ENCODE measurements around the gene ALPK3. TPM values are rescaled to one million over a fixed set of nuclear protein-coding genes. Genes with fewer than 3 reads are reported as not detected.

Gene ALPK3
- total RNA-seq, 1 donor from 2014 or later = 54.5 TPM

DNA sequence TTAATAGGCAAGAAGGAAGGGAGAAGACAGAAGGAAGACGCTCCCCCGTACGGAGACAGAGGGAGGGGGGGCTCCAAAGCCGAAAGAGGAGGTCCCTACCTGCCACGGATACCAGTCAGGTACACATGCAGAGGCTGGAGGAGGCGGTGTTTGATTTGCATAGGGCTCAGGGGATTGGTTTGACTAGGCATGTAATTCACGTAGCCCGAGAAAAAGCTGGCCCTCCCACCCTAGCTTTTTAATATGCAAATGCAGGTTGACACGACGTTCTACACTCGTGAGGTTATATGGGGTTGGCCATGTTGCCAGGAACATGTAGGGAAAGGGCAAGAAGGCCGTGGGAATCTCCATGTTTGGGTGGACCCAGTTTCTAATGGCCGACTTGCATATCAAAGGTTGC lies 39.0 kb upstream of the ALPK3 start:
- Histone ChIP-seq H3K27me3 (ENCODE audit: control insufficient read depth, insufficient read depth, low read length) (no peaks in the 10 kb centered on the region), H3K36me3 (ENCODE audit: control insufficient read depth, insufficient read depth, low read length) (no peaks in the 10 kb centered on the region), H3K4me3 (ENCODE audit: low read depth, low read length) (no peak overlapping the region)
- DNase-seq (ENCODE audit: low read depth) = no peak
- TF ChIP-seq CTCF (IDR thresholded peaks at IDR 0.05; ENCODE audit: insufficient read depth, low read length, poor library complexity, severe bottlenecking) = no peak

- Histone ChIP-seq H3K27me3 (ENCODE audit: control insufficient read depth, insufficient read depth, low read length) (no peaks in the 10 kb centered on the region), H3K36me3 (ENCODE audit: control insufficient read depth, insufficient read depth, low read length) (no peaks in the 10 kb centered on the region), H3K4me3 (ENCODE audit: low read depth, low read length) (no peak overlapping the region)
- TF ChIP-seq CTCF (IDR thresholded peaks at IDR 0.05; ENCODE audit: insufficient read depth, low read length, poor library complexity, severe bottlenecking) = no peak
- DNase-seq (ENCODE audit: low read depth) = no peak
Measured at GRCh38 chr15:84780492-84780891, 36.7 kb upstream of the ALPK3 start.

DNA sequence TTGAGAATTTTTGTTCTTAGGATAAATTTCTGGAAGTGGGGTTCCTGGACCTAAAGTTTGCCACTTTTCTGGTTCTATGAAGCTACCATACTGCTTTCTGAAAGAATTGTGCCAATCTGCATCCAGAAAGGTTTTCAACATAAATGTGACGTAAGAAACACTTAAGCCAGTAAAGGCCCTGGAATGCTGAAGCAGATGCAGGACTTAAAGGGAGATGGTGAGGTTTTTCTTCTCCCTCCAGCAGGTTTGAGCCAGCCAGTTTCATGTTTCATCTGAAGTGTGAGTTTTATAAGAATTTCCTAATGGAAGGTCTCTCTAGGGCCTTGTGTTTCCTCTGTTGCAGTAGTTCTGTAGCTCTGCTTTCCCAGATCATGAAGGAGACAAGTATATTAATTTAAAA lies 35.7 kb upstream of the ALPK3 start:
- DNase-seq (ENCODE audit: low read depth) = no peak
- no peak overlapping the region for H3K4me3 ChIP-seq (ENCODE audit: low read depth, low read length)
- no peak for TF ChIP-seq CTCF (IDR thresholded peaks at IDR 0.05; ENCODE audit: insufficient read depth, low read length, poor library complexity, severe bottlenecking)
- H3K36me3 ChIP-seq (ENCODE audit: control insufficient read depth, insufficient read depth, low read length) = peaks cover 2% of the 10 kb centered on the region
- no peaks in the 10 kb centered on the region for H3K27me3 ChIP-seq (ENCODE audit: control insufficient read depth, insufficient read depth, low read length)

DNA sequence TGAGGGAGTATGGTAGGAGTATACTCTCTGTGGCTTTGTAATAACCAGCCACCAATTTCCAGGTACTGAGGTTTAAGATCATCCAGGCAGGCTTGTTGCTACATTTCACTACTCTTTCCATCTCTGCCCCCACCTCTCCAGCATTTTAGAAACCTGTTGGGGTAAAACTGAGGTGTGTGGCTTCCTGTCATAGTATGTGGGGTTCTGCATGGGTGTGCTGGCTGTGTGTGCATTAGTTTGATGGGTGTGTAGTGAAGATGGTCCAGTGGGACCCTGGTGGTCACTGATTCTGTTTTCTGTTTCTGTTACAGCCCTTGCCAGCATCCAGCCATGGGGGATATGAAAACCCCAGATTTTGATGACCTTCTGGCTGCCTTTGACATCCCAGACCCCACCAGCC lies 34.8 kb upstream of the ALPK3 start:
- no peak for DNase-seq (ENCODE audit: low read depth)
- no peak for TF ChIP-seq CTCF (IDR thresholded peaks at IDR 0.05; ENCODE audit: insufficient read depth, low read length, poor library complexity, severe bottlenecking)
- H3K27me3 ChIP-seq (ENCODE audit: control insufficient read depth, insufficient read depth, low read length) = no peaks in the 10 kb centered on the region

GRCh38 chr15:84783493-84784251 lies 33.5 kb upstream of the ALPK3 start:
- no peaks in the 10 kb centered on the region for H3K27me3 ChIP-seq (ENCODE audit: control insufficient read depth, insufficient read depth, low read length)
- H3K36me3 ChIP-seq (ENCODE audit: control insufficient read depth, insufficient read depth, low read length) = peaks cover 4% of the 10 kb centered on the region
- DNase-seq (ENCODE audit: low read depth) = no peak
- TF ChIP-seq CTCF (IDR thresholded peaks at IDR 0.05; ENCODE audit: insufficient read depth, low read length, poor library complexity, severe bottlenecking) = no peak
- H3K4me3 ChIP-seq (ENCODE audit: low read depth, low read length) = no peak overlapping the region

More for the DNA sequence above, 34.8 kb upstream of the ALPK3 start:
- Histone ChIP-seq H3K36me3 (ENCODE audit: control insufficient read depth, insufficient read depth, low read length) (peaks cover 3% of the 10 kb centered on the region), H3K4me3 (ENCODE audit: low read depth, low read length) (no peak overlapping the region)

DNA sequence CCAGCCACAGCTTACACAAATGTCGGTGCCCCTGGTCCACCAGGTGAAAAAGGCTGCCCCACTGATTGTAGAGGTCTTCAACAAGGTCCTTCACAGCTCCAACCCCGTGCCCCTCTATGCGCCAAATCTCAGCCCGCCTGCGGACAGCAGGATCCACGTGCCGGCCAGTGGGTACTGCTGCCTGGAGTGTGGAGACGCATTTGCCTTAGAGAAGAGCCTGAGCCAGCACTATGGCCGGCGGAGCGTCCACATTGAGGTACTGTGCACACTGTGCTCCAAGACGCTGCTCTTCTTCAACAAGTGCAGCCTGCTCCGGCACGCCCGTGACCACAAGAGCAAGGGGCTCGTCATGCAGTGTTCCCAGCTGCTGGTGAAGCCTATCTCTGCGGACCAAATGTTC lies 32.9 kb upstream of the ALPK3 start:
- Histone ChIP-seq H3K4me3 (ENCODE audit: low read depth, low read length) (no peak overlapping the region), H3K27me3 (ENCODE audit: control insufficient read depth, insufficient read depth, low read length) (no peaks in the 10 kb centered on the region), H3K36me3 (ENCODE audit: control insufficient read depth, insufficient read depth, low read length) (peaks cover 4% of the 10 kb centered on the region)
- no peak for TF ChIP-seq CTCF (IDR thresholded peaks at IDR 0.05; ENCODE audit: insufficient read depth, low read length, poor library complexity, severe bottlenecking)
- DNase-seq (ENCODE audit: low read depth) = no peak

All from kidney epithelial cell (primary cell).